GM18907 (cell line): ENCODE measurements around the gene METTL23.
"Not testable (repeated sequence)": the region's sequence is repeated elsewhere in the genome, so short reads cannot be mapped to it uniquely, and the experiment has no call there.

ENCODE experiments used
- ATAC-seq: cut with Tn5 transposase; IDR thresholded peaks from one replicate; pipeline ENCODE4 v1.9.1; 2021; ENCODE audit warnings: mild to moderate bottlenecking, moderate library complexity; ENCODE audit not compliant: unreplicated experiment

The METTL23 gene

GRCh38 chr17:76710863-76711611 lies 15.6 kb upstream of the METTL23 start, which contains the start of gene MXRA7:
Gene MXRA7 (minus strand): TSS chr17:76710965. CDS start chr17:76710946, 19 bp downstream.
- ATAC-seq, result no peak

- ATAC-seq, result not testable (repeated sequence)
Observed at GRCh38 chr17:76712321-76712720, 14.3 kb upstream of the METTL23 start.

GRCh38 chr17:76713765-76714164 lies 12.9 kb upstream of the METTL23 start:
- ATAC-seq, result no peak

GRCh38 chr17:76714336-76714735 lies 12.3 kb upstream of the METTL23 start:
- no peak for ATAC-seq

GRCh38 chr17:76714822-76715495 lies 11.7 kb upstream of the METTL23 start:
- ATAC-seq, result no peak

- no peak for ATAC-seq
Observed at GRCh38 chr17:76715496-76715830, 11.2 kb upstream of the METTL23 start.

- ATAC-seq, result no peak
Observed at GRCh38 chr17:76716146-76716838, 10.3 kb upstream of the METTL23 start.

- no peak for ATAC-seq
Observed at GRCh38 chr17:76716839-76717215, 9.8 kb upstream of the METTL23 start.

- ATAC-seq, result no peak
Observed at GRCh38 chr17:76718516-76718915, 8.1 kb upstream of the METTL23 start.

GRCh38 chr17:76720211-76720610 lies 6.4 kb upstream of the METTL23 start:
- no peak for ATAC-seq

- no peak for ATAC-seq
Observed at GRCh38 chr17:76720941-76721340, 5.7 kb upstream of the METTL23 start.

GRCh38 chr17:76721463-76721862 lies 5.2 kb upstream of the METTL23 start:
- ATAC-seq, result no peak

- no peak for ATAC-seq
Observed at GRCh38 chr17:76722279-76722678, 4.4 kb upstream of the METTL23 start.

- not testable (repeated sequence) for ATAC-seq
Observed at GRCh38 chr17:76722977-76723376, 3.7 kb upstream of the METTL23 start.

- no peak for ATAC-seq
Observed at GRCh38 chr17:76723812-76724211, 2.8 kb upstream of the METTL23 start.

- ATAC-seq, result peak; percentile 26
Observed at GRCh38 chr17:76725580-76726230, 934 bp upstream of the METTL23 start.

GRCh38 chr17:76726231-76726775 lies 336 bp upstream of the METTL23 start, which contains the start of gene JMJD6:
Gene JMJD6 (minus strand): TSS chr17:76726606. CDS start chr17:76726475, 131 bp downstream.
- peak; percentile 77 for ATAC-seq

GRCh38 chr17:76727745-76728456 lies 1.3 kb downstream of the METTL23 start:
- no peak for ATAC-seq

- ATAC-seq, result not testable (repeated sequence)
Observed at GRCh38 chr17:76731800-76732733, 5.4 kb downstream of the METTL23 start.
